CD4-positive, alpha-beta T cell treated with Interleukin-15 for 1 hour (primary cell): Measurements from ENCODE around the gene MROH2A.

Source experiments
- DNase-seq: peaks from one replicate; pipeline ENCODE4 v3.0.0-alpha.2; 2020

The MROH2A gene

DNA sequence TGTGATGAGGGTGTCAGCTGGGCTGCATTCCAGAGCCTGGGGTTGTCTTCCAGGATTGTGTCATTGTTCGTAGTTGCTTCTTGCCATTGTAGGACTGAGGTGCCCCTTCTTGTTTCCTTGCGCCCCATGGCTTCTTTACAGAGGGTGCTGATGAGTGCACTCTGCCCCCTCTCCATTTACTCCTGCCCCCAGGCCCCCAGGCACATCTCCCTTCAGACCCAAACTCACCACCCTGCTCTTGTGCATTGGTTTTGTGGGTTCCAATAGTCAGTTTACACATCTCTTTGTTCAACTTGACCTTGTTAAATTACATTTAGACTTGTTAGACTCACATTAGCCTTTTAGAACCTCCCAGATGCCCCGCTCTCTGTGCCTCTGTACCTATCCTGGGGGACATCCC is 43.1 kb downstream of the MROH2A start:
- no peak for DNase-seq

DNA sequence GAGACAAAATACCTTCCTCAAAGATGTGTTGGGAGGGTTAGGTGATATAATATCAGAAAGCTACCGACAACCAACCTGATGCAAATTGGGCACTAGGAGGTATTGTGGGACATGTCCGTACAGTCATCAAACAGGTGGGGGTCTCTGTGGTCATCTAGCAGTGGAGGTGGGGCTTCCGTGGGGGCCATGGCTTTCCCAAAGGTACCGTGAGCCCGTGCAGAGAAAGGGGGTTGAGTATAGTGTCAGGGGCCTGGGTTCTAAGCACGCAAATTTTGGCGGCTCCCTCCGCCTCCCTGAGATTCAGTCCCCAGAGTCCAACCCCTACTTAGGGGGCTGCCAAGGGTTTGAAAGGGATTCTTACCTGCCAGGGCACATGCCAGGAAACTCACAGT is 43.6 kb downstream of the MROH2A start:
- DNase-seq, result no peak

DNA sequence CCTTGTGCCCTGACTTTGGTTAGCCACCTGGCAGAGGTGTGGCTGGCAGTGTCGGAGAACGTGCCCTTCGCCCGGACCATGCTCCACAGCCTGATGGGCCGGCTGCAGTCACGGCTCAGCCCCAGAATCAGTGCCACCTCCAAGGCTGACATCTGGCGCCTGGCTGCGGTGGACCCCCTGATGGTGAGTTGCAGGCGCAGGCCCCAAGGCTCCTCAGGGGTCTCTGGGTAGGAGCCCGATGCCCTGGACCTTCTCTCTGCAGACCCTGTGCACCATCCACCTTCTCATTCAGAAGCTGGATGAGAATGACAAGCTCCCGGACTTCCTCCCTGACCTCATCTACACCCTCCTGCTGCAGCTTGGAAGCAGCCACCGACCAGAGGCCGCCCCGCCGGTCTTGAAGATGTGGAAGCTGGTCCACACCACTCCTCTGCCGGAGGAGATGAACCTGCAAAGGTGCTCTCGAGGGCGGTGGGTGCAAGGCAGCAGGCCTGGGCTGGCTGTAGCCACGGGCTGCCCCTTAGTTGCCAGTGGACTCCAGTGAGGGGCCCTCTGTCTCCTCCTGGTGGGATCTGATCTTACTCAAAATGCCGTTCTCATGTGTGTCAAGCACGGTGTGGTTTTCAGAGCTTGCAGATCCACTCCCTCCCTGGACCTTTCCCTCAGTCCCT is 44.1 kb downstream of the MROH2A start:
- no peak for DNase-seq

DNA sequence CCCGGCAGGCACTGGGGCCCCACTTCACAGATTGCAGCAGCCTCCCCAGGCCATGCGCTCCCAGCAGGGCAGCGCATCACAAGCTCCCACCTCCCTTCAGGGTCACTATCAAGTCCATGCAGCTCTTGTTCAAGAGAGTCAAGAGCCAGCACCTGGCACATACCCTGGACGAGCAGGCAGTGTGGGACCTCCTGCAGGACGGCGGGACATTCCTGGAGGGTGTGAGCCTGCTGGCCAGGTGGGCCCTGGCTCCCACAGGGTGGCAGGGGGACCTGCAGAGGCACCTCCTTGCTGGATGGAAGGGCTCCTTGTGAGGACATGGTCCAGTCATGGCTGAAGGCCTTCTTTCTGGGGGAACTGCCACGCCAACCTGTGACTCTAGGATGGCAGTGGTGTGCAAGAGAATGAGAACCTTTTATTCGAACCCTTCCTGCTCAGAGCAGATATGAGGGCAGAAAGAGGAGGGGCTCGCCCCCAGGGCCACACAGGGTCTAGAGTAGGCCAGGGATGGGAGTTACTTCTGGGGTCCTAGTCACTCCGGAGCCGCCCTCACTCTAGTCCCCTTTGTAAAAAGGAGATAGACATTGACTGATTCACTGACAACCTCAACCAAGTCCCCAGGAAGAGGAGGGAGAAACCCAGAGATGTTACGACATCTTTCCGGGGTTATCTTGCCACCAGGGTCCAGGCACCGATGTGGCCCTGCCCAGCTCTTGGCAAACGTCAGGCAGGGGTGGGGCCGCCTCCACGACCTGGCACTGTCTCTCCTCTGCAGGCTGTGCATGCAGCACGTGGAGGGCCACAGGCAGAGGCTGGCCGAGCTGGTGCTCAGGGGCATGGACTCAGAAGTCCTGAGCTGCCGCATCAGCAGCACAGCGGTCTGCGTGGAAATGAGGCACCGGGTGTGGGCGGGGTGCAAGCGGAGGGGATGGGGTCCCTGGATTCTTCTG is 44.9 kb downstream of the MROH2A start:
- no peak for DNase-seq

DNA sequence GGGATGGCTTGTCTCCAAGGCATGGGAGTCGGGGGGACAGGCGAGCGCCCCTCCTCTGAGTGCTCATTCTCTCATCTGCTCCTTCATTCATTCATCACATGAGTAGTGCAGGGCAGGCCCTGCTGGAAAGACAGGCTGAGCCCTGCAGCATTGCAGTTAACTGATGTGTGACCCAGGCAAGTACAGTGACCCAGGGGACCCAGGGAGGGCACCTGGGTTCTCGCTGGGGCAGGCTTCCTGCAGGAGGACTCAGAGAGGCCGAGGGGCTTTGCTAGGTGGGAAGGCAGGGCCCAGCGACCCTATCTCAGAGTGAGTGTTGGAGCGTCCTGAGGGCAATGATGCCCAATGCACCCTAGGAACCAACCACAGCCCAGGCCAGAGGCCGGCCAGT is 45.6 kb downstream of the MROH2A start:
- DNase-seq, result no peak

DNA sequence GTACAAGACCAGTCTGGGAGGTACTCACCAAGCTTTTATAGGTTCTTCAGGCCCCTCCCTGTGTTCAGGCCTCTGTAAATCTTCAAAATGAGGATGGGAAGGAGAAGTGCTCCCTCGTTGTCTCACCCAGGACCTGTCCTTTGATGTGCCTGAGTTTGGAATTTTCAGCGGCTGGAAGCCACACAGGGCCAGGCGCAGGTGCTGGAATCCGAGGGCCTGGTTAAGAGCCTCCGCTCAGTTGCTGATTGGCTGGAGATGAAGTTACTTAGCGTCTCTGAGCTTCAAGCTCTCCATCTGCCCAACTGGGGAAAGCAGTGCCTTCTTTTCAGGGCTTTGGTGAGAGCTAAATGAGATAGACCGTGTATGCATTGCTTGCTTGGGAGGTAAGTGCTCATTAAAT is 46.2 kb downstream of the MROH2A start:
- no peak for DNase-seq

DNA sequence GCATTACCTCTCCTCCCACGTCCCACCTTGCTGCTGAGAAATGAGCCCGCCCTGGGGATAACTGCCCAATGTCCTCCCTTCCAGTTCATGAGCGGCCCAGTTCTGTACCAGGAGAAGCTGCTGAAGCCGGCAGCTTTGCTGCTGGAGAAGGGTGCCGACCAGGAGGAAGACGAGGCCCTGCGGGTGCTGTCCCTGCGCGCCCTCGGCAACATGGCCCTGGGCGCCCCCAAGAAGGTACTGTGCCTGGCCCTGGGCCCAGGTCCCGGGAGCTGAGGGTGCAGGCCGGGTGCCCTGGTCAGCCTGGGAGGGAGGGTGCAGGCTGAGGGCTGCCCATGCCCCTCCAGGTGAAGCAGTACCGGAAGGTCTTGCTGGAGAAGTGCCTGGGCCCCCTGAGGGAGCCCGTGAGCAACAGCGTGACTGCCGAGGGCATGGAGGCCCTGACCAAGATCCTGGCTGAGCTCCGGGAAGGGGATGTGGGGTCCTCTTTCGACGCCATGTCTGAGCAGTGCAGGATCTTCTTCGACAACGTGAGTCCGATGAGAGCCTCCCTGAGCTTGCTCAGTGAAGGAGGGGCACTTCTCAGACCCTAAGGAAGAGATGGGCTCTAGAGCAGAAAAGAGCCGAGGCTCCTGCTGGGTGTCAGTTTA is 50.5 kb downstream of the MROH2A start:
- no peak for DNase-seq

DNA sequence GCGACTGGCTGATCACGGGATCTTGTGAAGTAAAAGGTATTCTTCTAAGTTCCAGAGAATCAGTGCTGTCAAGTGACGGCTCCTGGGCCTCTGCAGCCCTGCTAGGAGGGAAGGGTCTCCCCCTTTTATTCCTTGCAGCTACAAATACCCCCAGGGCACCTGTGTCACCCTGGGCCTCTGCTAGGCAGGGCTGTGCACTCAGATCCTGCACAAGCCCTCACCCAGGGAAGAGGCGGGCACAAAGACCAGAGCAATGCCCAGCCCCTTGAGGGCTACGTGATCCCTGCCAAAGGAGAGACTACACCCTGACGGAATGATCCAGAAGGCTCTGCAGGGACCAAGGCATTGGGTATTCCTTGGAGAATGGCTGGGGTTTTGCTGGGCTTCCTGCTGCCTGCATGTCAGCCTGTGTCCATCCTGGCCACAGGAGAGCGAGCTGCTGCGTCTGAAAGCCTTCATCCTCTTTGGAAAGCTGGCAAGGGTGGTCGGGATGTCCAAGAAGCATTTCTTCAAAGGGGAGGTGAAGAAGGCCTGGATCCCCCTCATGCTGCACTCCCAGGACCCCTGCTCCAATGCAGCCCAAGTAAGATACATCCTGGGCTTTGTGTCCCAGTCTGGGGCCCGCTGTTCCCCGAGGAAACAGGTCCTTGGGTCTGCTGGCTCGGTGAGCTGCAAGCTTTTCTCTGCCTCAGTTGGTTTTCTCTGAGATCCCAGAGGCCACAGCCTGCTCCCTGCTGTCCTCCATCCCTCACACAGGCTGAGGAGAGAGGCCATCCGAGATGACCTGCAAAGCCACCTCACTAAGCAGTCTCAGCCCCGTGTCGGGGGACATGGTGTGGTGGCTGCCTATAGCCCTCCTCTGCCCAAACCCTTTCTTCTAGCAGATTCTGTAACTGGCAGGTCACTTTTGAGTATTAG is 51.3 kb downstream of the MROH2A start:
- DNase-seq, result no peak

DNA sequence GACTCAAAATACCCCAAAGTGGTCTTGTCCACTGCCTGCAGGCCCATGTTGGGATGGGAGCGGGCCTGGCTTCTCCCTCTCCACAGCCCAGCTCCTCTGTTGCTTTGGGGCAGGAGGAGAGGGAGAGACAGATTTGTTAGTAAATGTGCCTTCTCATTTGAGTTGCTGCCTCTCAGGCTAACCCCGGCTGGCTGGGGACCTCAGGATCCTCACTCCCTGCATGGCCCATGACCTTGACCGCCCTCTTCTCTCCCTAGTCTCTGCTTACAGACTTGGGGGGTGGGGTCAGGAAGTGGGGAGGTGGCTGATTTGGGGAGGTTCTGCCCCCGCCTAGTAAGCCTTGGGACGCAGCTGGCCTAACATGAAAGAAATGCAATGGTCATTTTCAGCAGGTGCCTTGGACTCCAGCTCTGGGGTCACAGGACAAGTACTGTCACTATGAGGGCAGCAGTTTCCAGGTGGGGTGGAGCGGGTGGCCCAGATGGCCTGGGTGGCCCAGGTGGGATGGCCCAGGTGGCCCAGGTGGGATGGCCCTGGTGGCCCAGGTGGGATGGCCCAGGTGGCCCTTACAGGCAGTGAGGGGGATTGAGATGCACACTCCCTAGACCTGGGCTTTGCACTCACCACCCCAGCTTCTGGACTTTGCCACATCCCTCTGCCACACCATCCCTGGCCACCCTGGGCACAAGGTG is 52.1 kb downstream of the MROH2A start:
- no peak for DNase-seq

DNA sequence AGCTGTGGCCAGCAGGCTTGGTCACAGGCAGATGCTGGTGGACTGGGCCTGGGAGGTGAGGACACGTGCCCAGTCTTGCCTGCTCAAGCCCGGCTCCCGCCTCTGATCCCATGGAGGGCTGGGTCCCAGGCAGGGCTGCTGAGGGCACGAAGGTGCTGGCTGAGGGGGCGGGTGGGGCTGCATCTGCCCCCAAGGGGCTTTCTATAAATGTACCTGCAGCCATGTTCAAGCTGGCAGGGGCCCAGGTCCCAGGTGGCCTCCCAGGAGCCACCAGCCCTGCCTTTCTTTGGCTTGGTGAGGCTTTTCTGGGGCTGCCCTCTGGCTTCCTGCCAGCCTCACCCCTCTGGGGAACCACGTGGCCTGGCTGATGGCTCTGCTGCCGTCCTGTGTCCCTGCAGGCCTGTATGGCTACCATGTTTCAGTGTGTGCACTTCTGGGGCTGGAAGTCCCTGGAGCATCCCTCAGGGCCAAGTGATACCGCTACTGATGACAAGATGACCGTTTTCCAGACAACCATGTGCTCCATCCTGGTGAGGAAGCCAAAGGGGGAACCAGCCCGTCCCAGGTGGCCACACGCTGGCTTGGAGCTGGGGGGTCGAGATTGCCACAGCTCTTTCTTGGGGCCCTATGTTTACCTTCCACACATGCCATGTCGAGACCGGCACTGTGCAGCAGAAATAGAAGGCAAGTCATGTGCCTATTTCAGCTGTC is 53.0 kb downstream of the MROH2A start:
- DNase-seq, result no peak

DNA sequence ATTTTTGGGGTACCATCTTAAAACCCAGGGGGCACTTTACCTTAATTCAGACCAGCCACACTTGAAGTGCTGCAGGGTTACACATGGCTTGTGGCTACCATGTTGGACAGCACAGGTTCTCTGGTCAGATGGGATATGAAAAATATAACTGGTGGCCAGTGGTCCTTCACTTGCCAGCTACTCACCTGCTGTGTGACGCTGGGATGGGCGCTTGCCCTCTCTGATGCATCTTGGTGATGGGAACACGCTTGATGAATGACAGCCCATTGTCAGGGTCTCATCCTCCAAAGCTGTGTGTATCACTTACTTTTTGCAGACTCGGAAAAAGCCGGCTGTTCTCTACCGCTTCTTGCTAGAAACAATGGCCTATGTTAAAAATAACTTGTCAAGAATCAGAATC is 53.7 kb downstream of the MROH2A start:
- DNase-seq, result no peak

DNA sequence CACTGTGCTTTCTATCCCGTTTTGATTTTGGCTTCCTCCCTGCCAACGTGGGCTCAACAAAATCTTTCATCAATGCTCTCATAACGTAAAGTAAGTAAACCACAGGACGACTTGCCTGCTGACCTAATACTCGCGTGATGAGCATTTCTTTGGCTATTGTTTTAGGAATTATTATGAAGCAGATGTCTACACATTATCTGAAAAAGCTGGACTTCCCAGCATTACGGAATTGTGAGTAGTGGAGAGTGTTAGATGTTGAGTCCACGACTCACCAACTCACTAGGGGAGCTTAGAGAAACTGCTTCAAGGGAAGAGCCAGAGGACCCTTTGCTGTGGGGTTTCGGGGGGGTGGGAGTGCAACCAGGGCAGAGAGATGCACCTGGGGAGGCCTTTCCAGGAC is 54.3 kb downstream of the MROH2A start:
- no peak for DNase-seq

DNA sequence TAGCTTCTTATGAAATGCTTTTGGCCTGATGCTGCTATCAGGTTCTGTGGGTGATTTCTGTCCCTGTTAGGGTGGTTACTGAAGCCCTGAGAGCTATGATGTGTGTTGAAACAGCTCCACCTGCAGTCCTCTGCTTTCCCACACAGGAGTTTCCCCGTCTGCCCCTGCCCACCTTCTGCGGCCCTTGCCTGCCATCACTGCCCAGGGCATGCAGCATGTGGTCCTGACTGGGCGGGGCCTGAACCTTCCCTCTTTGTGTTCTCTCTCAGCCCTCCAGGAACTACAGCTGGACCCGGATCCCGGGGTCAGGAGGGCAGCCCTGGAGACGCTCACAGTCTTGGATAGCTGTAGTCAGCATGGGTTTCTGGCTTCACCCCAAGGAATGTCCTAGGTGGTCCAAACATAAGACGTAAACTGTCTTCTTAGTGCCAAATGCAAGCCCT is 54.8 kb downstream of the MROH2A start:
- no peak for DNase-seq

DNA sequence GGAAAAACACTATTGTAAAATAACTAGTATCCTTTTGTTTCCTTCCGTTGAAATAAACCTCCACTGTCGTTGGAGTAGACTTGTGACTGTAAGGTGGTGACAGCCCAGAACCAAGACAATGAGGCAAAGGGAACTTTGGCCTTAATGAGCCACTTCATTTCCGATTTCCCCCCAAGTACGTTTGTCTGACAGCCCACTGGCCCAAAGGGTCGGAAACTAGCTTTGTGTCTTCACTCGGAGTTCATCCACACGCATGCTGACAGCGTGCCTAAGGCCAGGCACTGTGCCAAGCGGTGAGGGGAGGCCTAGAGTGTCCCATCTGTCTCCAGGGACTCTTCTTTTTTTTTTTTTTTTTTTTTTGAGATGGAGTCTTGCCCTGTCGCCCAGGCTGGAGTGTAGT is 55.2 kb downstream of the MROH2A start:
- no peak for DNase-seq

DNA sequence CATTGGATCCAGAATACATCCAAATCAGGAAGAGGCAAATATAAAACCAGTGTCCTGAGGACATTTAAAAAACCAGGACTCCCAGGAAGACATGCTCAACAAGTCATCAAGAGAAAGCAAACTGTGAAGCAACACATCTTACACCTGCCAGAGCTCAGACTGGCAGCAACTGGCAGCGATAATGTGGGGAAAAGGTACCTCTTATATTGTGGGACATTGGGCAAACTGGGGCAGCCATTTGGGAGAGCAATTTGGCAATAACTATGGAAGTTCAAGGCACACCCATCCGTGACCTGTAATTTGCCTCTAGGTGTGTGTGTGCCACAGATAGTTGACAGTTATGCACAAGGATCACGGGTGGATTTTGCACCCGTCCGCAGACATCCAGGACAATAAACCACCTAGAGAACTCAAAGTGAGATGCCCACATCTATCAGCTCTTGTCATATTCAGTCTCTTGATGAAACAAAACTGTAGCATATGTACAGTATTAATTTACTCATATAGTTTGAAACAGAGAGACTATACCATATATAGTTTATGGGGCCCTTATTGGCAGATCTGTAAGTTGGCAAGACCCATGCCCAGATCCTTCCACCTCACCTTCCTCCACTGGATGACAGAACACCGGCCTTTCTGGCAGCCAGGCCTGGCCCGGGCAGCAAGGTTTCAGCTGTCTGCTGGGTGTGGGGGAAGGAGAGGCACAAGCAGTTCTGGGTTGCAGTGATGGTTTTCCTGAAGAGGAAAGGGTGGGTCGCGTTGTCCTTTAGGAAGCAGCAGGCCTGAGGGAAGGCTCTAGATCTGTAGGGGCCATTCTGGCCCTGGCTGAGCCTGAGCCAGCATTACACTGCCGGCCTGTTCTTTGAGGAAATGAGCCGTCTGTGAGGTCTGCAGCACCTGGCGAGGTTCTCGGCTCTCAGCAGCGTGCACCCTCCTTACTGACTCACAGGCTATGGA is 57.4 kb downstream of the MROH2A start:
- DNase-seq, result no peak

DNA sequence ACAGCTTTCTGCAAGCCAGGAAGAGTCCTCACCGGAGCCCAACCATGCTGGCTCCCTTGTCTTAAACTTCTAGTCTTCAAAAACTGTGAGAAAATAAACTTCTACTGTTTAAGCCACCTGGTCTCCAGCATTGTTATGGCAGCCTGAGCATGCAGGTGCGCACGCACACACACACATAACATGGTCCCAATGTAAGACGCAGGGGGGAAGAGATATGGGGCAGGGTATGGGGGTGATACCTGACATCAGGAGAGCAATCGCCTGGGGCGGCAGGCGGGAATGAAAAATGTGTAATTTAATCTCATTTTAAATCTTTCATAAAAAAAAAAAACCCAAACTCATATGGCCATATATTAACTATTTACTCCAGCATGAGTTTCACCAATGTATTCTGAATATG is 58.2 kb downstream of the MROH2A start:
- DNase-seq, result no peak

DNA sequence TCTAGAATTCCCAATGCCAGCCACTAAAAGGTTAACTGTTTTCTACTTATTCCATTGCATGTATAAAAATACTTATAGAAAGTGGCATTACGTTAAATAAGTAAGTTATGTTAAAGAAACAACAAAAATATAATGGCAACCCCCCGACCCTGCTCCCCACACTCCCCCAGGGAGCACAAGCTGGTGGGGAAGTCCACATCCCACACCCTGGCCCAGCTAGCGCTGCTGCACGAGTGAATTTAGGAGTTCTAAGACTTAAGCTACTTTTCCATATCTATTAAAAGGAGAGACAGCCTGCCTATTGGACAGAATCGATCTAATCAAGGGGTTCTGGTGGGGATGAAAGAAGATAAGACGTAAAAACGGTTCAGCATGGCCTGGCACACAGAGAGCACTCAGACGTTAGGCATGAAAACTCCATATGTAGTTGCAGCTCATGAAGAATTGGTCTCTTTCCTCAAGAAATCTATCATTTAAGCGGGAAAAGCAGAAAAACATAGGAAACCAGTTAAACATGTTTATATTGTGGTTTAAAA is 59.6 kb downstream of the MROH2A start:
- DNase-seq, result no peak

DNA sequence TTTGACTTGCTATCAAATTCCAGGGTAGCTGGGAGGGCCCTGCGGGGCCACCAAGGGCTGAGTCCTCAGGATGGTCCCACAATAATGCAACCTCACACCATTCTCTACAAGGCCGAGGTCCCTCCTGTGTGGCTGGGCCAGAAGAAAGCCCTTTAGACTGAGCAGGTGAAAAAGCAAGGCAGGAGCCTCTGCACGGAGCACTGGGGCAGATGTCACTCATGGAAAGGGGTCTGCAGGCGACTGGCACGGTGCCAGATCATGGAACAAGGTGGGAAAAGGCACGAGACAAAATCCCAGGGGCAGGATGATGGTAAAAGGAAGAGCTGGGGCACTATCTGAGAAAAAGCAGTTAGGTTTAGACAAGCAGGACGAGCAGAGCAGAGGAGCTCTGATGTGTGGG is 60.1 kb downstream of the MROH2A start:
- DNase-seq, result no peak

DNA sequence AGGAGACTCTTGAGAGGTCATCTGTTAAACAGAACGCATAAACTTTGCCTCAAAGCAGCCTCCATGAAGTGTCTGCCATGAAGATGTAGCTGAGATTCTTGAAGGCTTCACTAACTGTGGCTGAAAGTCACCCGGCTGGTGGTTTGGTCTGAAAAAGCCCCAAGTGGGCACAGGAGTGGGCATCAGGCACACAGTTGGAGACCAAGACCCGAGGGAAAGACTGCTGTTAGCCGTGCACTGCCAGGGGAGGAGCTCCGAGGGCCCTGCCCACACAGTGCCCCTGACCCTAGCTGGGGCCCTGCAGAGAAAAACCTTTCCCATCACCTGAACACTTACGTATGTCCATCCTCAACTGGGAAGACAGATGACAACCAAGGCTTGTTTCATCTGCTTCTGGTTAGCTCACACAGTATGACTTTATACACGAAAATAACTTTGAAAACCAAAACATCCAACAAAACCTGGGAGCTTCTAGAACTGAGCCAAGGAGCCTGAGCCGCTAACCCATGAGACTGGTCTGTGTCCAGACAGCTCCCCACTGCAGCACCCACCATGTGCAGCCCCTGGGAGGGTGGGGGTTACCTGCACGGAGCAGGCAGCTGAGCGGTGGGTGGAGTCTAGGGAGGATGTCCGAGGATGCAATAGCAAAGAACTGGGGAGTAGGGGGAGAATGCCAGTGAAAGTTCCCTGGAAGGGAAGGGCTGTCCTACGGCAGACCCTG is 60.8 kb downstream of the MROH2A start:
- no peak for DNase-seq
